Measurements from ENCODE around the gene PIM2. TPM values are rescaled to one million over a fixed set of nuclear protein-coding genes. Genes with fewer than 3 reads are reported as not detected.

The PIM2 gene
- polyA plus RNA-seq (ENCODE audit: insufficient read length): 2.1 TPM

- peak; percentile 47 for DNase-seq
These were observed at the start of gene PIM2 for GRCh38 chrX:48918643-48919340. TSS of gene PIM2 (minus strand) at chrX:48919024. CDS start at chrX:48918834, 190 bp downstream.

- no peak for DNase-seq
These were observed 49.6 kb upstream of the PIM2 start for GRCh38 chrX:48968377-48968776.

GRCh38 chrX:48966796-48967579 lies 48.2 kb upstream of the PIM2 start:
- no peak for DNase-seq

- no peak for DNase-seq
These were observed 47.1 kb upstream of the PIM2 start for GRCh38 chrX:48965959-48966358.

- no peak for DNase-seq
These were observed 42.8 kb upstream of the PIM2 start for GRCh38 chrX:48961585-48962091.

- no peak for DNase-seq
These were observed 41.5 kb upstream of the PIM2 start for GRCh38 chrX:48960291-48960690.

GRCh38 chrX:48958635-48959094 lies 39.8 kb upstream of the PIM2 start:
- DNase-seq: peak; percentile 36

- DNase-seq: peak; percentile 96
These were observed 39.2 kb upstream of the PIM2 start for GRCh38 chrX:48957827-48958634.

GRCh38 chrX:48957477-48957826 lies 38.6 kb upstream of the PIM2 start, which contains the start of gene OTUD5:
TSS of gene OTUD5 (minus strand) at chrX:48957607. CDS start at chrX:48957570, 37 bp downstream.
- DNase-seq: peak; percentile 55

- no peak for DNase-seq
These were observed 38.0 kb upstream of the PIM2 start for GRCh38 chrX:48956728-48957414.

- no peak for DNase-seq
These were observed 29.8 kb upstream of the PIM2 start for GRCh38 chrX:48948589-48948988.

- no peak for DNase-seq
These were observed 26.9 kb upstream of the PIM2 start for GRCh38 chrX:48945517-48946348.

GRCh38 chrX:48942895-48943294 lies 24.1 kb upstream of the PIM2 start:
- no peak for DNase-seq

- no peak for DNase-seq
These were observed 21.7 kb upstream of the PIM2 start for GRCh38 chrX:48940404-48940955.

- no peak for DNase-seq
These were observed 20.9 kb upstream of the PIM2 start for GRCh38 chrX:48939524-48940228.

- no peak for DNase-seq
These were observed 20.0 kb upstream of the PIM2 start for GRCh38 chrX:48938721-48939425.

- no peak for DNase-seq
These were observed 18.5 kb upstream of the PIM2 start for GRCh38 chrX:48937054-48937907.

GRCh38 chrX:48936429-48937053 lies 17.7 kb upstream of the PIM2 start:
- no peak for DNase-seq
